RPMI7951 (cell line): ENCODE measurements around the gene LIM2. TPM values are rescaled to one million over a fixed set of nuclear protein-coding genes. Genes with fewer than 3 reads are reported as not detected.
A peak's percentile ranks its signal among the peaks of the same experiment; 100 is the strongest.

Experiments used
- DNase-seq: peaks from one replicate; pipeline ENCODE4 v3.0.0-alpha.2; 2012; ENCODE audit warnings: low read depth
- total RNA-seq: library from RNA; depleted of rRNA; stranded (reverse); fragments of >200 nt; shearing (Covaris generic); gene quantifications from 2 replicates; pipeline ENCODE4 v1.2.3, GENCODE V29; 2014; rRNA removed

The LIM2 gene
- total RNA-seq, 1 experiment from 2014 or later = not detected

DNA sequence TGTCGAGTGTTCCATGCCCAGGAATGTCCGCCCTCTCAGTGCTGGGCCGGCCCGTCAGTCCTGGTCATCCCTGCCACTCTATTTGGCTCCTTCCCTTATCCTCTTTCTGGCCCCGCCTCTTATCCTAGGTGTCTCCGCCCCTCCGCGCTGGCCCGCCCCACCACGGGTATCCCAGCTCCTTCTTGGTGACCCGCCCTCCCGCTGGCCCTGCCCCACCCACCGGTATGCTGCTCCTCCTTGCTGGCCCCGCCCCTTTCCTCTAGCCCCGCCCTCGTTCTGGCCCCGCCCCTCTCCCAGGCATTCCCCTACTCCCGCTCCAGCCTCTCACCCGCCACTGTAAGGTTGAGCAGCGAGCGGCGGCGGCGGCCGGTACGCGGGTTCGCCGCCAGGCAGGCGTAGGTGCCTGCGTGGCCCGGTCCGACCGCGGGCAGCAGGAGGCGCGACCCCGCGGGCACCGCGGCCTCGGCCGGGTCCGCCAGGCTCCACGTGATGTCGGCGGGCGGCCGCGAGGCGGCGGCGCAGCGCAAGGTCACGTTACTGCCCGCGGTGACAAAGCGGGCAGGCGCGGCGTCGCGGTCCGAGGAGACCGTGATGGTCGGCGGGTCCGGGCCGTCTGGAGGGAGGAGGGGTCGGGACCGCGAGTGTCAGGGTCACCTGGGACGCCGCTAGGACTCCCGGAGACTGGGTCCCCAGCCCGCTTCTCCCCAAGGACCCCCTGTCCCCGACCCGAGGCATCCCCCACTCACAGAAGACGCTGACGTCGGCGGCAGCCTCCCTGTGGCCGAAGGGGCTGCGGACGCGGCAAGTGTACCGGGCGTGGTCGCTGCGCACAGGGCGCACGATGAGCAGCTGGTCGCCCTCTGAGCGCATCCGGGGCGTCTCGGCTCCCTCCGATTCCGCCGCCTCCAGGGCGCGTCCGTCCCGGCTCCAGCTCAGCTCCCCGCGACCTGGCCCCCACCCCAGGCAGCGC is 47.8 kb downstream of the LIM2 start:
- DNase-seq = peak; percentile 96

GRCh38 chr19:51339313-51339686 is 48.5 kb downstream of the LIM2 start:
- DNase-seq = no peak

- DNase-seq = peak; percentile 75
Observed at GRCh38 chr19:51338563-51339312, 49.0 kb downstream of the LIM2 start.

- no peak for DNase-seq
Observed at GRCh38 chr19:51337861-51338562, 49.8 kb downstream of the LIM2 start.

DNA sequence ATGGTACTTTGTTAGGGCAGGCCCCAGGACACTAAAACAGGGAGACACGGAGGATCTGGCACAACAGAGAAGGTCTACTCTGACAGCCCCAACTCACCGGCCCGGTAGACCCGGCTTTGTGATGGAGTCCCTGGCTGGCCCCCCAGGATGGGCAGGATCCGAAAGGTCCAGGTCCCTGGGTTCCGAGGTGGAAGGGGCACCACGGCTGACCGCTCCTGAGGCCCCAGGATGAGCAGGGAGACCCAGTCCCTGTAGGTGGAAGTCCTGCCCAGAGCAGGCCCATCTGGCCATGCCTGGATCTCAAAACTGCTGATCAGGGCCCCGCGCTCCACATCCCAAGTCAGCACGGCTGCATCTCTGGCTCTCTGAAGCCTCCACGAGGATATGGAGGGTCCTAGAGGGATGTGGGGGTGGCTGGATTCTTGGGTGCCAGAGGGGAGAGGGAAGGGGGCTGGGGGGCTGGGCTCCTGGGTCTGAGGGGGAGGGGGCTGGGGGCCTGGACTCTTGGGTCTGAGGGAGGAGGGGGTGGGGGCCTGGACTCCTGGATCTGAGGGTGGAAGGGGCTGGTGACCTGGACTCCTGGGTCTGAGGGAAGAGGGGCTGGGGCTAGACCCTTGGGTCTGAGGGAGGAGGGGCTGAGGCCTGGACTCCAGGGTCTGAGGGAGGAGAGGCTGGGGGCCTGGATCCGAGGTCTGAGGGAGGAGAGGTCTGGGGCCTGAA is 50.5 kb downstream of the LIM2 start:
- DNase-seq = no peak

DNA sequence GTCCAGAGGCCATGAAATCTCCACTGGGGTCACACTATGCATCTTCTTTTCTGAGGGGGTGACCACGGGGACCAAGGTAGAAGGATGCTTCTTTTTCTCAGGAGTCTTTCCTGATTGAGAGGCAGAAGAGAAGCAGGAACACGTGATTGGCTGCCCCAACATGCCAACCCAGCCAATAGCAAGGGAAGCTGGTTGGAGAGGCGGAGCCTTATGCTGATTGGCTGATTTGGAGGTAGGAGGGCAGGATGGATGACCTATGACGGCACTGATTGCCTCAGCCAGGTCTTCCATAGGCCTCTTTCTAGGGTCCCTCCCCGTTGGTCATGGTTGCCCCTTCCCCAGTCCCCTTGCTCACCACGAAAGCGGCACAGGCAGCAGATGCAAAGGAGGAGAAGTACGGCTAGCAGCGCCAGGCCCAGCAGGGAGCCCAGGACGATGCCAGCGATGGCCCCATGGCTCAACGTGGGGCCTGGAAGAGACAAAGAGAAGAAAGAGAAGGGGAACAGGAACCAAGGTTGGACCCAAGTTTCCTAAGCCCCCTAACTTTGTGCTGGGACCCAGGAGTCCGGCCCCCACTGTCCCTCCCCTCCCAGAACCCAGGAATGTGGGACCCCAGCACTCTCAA is 53.8 kb downstream of the LIM2 start:
- no peak for DNase-seq

DNA sequence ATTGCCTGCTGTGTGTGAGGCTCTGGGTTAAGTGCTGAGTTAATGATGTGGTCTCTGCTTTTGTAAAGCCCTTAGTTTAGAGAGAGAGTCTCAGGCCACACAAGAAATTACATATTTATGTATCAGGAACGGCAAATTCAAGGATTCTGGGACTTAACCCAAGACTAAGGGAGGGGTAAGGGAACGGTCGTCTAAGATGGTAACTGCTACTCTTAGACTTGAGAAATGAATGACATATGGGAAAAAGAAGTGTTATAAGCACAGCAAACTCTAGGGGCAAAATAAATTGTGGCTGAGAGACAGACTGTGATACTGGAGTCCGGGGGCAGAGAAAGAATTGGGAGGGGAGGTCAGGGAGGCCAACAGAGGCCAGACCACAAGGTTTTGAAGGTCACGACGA is 56.1 kb downstream of the LIM2 start:
- DNase-seq = no peak

DNA sequence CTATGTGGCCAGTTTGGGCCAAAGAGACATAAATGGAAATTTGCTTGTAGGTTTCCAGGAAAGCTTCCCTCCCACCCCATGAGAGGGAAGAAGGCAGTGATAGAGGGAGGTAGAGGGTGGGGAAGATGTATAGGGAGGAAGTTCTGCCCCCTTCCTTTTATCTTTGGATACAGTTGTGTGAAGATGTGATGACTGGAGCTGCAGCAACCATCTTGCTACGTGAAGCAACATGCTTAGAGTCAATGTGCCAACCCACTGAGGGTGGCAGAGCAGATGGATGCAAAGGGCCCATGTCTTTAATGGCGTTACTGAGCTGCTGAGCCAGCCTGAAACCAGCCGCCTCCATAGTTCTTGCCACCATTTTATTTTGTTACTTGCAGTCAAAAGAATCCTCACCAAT is 56.6 kb downstream of the LIM2 start:
- no peak for DNase-seq

DNA sequence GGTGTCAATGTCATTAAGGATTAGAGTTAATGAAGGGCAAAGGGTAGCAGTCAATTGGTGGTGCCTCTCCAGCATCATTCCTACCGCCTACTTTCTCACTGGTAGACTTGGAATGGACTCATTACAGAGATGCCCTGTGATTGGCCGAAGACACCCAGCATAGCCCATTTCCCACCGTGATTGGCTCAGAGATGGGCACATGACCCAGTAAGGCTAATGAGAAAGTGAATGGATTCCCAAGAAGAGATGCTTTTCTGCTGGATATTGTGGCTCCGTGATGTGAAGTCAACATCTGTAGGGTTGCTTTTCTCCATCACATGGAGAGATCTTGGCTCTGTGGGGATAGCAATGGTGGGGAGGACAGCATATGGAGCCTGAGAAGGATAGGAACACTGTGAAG is 57.4 kb downstream of the LIM2 start:
- DNase-seq = no peak

Other genes with a start within 250 kb of the LIM2 start
- gene SIGLEC7, start 245.7 kb downstream of the LIM2 start, total RNA-seq = not detected in 2 replicates
- gene CD33, start 162.9 kb downstream of the LIM2 start, total RNA-seq = 2.1 and 2.4 TPM in 2 replicates
- gene SIGLECL1, start 136.9 kb downstream of the LIM2 start, total RNA-seq = not detected in 2 replicates
- not detected in 2 replicates for gene IGLON5, start 76.3 kb downstream of the LIM2 start, total RNA-seq
- 1.3 and 1.7 TPM in 2 replicates for gene VSIG10L, start 45.8 kb downstream of the LIM2 start, total RNA-seq
- gene ETFB, start 21.6 kb downstream of the LIM2 start, total RNA-seq = 158 and 206 TPM in 2 replicates
- 1.2 TPM in 1 of 2 replicates, not detected in the other for gene CLDND2, start 19.0 kb downstream of the LIM2 start, total RNA-seq
- gene NKG7, start 15.3 kb downstream of the LIM2 start, total RNA-seq = not detected in 2 replicates
- not detected in 2 replicates for gene C19orf84, start 2.6 kb upstream of the LIM2 start, total RNA-seq
- not detected in 2 replicates for gene SIGLEC10, start 29.7 kb upstream of the LIM2 start, total RNA-seq
- not detected in 2 replicates for gene SIGLEC8, start 70.5 kb upstream of the LIM2 start, total RNA-seq
- not detected in 2 replicates for gene CEACAM18, start 90.6 kb upstream of the LIM2 start, total RNA-seq
- not detected in 2 replicates for gene SIGLEC12, start 113.8 kb upstream of the LIM2 start, total RNA-seq
- gene SIGLEC6, start 143.7 kb upstream of the LIM2 start, total RNA-seq = not detected in 2 replicates
- 11.3 and 11.8 TPM in 2 replicates for gene ZNF175, start 183.3 kb upstream of the LIM2 start, total RNA-seq
- not detected in 2 replicates for gene SIGLEC5, start 242.4 kb upstream of the LIM2 start, total RNA-seq